NK-92 (cell line): ENCODE data around the gene SSTR3.

ENCODE experiments used
- DNase-seq: peaks from one replicate; lab custom pipeline; 2025; ENCODE audit not compliant: unreplicated experiment; lab: John Stamatoyannopoulos, UW

The SSTR3 gene

DNA sequence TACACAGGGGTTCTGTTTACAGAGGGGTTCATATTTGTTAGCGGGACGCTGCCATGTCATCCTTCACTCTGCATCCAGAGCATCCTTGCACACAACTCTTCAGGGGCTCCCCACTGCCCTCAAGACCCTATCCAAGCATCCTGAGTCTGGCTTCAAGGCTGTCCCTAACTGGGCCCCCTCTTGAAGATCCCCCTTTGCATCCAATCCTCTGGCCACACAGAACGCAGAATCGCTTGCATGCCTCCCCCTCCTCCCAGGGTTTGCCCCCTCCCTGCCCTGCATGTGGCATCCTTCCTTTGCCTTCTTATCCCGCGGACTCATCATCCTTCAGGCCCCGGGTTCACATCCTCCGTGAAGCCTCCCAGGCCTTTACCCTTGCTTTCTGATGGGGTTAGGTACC, 42.9 kb downstream of the SSTR3 start:
- DNase-seq = no peak

DNA sequence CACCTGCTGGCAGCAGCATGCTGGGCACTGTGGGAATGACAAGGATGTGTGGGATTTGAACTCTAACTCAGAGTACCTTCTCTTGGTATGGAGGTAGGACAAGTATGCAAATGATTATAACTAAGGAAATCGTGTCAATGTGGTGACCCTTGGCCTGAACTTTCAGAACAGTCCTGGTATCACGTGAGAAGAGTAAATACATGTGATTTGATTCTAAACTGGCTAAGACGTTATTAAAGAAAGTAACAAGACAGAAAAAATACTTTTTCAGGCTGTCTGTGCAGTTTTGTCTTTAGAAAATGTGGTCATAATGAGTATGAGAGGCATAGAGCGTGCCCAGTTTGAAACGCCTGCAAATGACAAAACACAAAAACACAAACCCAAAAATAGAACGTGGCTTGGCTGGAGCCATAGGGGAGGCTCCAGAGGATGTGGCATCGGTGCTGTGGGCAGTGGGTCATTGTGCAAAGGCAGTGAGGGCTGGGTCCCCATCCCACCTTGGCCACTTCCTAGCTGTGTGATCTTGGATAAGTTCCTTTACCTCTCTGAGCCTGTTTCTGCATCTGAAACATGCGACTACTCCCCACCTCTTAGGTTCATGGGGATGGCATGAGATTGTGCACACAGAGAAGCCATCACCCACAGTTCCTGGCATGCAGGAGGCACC, 44.2 kb downstream of the SSTR3 start:
- DNase-seq = no peak

DNA sequence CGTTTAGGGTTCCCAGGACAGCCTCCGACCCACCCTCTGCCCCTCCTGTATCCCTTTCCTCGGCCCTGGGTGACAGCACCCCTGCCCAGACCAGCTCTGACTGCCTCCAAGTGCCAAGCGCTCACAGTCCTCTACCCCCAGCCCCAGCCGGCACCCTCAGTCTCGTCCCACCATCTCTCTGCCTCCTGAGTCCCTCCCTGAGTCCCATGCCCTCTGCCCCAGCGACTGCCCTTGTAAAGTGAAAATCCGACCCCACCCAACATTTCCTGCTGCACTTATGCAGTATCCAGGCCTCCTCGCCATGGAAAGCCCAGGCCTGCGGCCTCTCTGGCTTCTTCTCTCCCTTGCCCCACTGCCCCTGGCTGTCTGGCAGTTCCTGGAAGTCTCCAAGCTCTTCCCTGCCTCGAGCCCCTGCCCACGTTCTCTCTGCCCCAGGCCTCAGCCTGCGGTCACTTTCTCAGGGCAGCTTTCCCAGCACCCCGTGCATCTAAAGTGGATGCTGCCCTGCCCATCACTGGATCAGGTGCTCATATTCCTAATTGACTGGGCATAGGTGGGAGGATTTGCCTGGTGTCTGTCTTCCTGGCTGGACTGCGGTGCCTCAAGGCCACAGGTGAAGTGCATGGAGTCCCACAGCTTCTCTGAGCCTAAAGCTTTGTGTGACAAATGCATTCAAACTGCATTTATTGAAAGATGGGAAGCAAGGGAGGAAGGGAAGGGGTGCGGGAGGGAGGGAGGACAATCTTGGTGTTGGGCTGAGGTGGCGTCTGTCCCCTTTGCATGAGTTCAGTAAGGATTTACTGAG, 44.9 kb downstream of the SSTR3 start:
- no peak for DNase-seq

DNA sequence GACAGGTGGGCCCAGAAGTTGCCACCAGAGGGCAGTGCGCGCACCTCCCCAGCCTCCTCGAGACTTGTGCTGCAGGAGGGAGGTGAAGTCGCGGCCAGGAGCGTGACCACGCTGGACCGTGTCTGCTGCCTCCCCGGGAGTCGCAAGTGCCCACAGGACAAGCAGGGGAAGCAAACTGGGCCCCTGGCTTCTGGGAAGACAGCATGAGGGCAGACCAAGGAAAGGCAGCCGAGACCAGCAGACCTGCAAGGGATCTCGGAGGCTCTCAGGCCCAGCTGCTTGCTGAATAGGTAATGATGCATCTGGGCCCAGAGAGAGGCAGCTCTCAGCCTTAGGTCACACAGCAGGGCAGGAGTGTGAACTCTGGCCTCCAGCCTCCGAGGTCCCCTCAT, 45.6 kb downstream of the SSTR3 start:
- DNase-seq = no peak

DNA sequence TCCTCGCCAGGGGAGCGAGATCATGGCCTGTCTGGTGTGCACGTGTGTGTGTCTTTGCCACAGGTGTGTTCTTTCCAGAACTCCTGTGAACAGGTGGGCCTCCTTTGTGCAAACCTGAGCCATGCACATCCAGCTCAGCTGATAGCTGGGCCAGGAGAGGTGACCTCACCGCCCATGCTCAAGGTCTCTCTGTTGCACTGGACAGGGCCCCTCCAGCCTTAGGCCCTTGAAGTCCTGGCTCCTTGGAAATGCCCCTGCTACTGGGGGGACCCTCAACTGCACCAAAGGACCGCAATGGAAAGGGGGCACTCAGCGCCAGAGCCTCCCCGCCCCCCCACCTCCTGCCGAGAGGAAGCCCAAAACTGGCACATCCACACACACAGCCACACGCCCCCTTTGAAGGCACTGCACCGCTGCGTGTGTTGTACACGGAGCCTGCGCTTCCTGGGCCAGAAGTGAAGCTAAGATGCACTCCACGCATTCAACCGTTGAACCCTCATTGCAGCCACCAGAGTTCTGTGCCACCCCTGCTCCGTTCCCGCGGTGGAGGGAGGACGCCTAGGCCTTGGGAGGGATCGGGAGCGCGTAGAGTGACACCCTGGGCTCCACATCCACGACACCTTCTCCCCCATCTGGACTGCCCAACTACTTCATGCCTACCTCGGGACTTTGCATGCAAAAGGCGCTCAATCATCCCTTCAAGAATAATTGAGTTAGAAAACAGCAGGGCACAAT, 46.2 kb downstream of the SSTR3 start:
- DNase-seq = no peak

DNA sequence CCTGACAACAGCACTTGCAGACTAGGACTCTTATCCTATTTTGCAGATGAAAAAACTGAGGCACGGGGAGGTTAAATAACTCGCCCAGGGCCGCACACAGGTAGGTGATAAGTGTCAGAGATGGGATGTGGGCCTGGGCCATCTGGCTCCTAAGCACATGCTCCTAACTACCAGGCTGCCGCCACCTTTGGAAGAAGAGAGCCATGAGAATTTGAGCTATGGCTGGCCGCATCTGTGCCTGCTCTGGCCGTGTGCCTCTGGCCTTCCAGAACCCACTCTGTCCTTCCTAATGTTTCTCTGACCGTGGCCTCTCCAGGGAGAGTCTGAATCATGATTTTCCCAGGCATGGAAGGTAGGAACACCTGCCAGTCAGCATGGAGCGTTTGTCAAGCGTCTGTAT, 47.2 kb downstream of the SSTR3 start:
- DNase-seq = no peak

DNA sequence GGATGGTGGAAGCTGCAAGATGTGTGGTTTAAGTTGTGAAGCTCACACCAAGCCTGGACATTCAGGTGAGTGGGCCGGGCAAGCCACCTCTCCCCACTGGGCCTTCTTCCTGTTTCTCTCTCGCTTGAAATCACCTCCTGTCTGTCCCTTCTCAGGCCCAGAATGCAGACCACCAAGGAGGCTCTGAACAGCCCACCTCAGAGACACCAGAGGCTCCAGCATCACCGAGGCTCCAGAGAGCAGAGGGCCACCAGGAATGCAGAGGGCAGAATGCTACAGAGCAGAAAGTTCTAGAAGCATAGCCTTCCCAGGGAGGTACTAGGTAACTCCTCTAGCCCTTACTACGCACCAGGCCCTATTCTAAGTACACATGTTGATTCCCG, 47.8 kb downstream of the SSTR3 start:
- no peak for DNase-seq

DNA sequence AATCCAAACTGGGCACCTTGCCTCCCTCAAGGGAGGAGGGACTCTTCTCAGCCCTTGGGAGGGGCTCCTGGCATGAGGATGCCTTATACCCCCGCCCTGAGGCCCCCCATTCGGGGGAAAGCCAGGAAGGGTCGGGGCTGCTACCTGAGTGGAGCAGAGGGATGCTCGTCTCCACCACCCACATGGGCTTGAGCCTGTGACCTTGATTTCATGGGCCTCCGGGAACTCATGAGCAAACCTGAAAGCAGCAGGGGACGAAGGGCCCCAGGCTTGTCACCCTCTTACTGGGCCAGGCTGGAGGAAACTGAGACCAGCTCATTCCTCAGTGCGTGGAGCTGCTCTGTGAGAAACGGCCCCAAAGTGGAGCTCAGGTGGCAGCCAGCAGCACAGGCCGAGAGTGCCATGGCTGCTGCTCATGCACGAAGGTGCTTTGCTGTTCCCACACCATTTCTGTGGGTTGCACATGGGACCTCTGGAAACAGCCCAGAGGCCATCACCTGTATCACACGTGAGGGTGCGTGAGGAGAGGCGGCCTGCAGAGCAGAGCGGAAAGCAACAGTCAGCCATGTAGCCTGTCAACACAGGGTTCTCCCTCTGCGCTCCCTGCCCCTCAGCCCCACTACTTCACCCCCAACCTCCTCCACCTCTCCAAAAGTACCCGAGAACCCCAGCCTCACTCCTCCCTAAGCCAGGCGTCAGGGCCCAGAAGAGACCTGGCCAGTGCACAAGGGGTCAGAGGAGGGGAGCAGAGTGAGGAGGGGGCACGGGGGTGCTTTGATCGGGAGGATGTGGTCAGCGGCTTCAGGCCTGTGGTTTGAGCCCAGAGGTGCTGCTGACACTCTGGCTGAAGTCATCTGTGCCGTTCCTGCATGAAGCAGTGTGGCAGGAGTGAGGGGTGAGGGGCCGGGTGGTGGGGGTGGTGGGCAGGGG, 48.4 kb downstream of the SSTR3 start:
- DNase-seq = no peak

DNA sequence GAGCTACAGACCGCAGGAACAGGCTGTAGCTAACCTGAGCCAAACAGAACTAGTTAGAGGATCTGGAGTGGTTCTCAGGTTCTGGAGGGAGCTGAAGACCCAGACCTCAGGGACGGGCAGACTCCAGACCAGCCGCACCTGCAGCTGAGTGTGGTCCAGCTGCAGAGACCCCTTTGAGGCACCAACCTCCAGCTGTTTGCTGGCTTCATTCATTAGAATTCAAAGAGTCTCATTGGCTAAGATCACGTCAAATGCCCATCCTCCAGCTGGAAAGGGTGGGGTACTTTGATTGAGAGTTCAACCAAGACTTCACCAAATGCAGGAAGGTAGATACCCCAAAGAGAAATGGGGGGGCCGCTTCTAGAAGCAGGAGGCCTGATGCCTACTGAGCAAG, 49.2 kb downstream of the SSTR3 start:
- DNase-seq = no peak

DNA sequence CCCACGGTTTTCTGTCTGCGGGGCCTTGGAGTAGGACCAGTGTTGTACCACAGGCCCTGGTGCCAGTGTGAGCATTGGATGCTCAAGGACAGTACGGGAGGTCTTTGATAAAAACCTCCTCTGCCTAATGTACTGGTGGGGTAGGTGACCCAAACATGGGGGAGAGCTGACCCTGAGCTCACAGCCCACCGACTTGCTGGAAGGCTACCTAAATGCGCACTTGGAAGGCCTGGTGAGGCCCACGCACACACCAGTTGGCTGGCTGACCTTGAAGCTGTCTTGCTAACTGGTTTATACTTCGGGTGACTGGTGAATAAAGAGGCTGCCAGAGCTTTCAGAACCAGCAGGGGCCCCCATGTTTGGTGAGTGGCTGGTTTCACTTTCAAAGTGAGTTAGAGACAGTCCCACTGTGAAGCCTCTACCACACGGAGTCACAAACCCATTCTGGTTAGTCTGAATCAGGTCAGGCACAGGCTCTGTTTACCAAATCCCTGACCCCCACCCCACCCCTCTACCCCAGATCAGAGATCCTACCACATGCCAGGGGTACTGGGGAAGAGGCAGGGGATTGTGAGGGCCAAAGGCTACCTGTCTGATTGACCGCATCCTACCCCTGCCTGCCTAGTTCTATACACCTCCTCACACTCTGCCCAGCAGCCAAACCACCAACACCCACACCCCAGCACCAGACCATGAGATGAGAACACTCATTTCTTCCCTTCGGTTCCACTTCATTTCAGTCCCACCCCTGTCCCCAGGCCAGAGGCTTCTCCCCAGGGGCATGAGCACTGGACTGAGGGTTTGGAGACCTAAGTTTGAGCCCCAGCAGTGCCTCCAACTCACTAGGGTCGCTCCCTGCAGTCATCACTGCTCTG, 49.8 kb downstream of the SSTR3 start:
- no peak for DNase-seq

DNA sequence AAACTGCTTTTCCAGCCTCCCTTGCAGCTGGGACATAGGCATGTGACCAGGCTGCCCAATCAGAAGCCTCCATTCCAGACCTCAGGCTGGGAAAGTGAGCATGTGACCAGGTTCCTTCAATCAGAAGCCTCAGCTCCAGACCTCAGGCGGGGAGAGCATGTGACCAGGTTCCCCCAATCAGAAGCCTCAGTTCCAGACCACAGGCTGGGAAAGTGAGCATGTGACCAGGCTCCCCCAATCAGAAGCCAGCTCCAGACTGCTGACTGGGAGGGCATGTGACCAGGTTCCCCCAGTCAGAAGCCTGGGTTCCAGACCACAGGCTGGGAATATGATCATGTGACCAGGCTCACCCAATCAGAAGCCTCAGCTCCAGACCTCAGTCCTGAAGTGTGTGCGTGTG, 50.8 kb downstream of the SSTR3 start:
- no peak for DNase-seq

DNA sequence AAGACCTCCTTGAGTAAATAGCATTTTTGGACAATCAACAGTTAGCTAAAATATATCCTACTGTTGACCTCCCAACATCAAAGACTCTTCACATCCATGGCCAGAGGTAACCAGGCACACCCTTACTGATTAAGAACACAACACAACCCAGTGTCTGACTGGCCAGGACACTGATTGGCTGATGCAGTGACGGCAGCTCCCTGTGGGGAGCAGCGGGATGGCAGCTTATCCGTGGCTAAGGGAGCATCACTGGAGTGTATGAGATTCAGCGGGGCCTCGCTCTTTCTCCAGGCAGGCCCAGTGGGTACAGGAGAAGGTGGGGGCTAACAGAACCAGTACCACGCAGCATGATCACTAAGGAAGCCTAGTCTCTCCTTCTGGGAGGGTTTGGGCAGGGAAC, 52.2 kb downstream of the SSTR3 start:
- DNase-seq = no peak

DNA sequence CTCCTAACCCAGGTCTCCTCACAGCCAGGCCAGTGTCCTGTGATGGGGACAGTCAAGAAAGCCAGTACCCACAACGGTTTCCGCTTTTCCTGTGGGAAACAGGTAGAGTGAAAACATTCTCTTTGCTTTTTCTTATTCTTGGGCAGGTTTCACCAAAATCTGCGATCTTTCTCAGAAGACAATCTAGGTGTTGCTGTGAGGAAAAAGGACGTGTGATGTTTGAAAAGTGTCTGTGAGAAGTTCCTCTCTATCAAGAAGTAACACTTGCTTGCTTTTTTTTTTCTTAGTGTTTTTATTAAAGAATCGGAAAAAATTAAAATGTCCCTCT, 53.4 kb downstream of the SSTR3 start:
- DNase-seq = no peak

DNA sequence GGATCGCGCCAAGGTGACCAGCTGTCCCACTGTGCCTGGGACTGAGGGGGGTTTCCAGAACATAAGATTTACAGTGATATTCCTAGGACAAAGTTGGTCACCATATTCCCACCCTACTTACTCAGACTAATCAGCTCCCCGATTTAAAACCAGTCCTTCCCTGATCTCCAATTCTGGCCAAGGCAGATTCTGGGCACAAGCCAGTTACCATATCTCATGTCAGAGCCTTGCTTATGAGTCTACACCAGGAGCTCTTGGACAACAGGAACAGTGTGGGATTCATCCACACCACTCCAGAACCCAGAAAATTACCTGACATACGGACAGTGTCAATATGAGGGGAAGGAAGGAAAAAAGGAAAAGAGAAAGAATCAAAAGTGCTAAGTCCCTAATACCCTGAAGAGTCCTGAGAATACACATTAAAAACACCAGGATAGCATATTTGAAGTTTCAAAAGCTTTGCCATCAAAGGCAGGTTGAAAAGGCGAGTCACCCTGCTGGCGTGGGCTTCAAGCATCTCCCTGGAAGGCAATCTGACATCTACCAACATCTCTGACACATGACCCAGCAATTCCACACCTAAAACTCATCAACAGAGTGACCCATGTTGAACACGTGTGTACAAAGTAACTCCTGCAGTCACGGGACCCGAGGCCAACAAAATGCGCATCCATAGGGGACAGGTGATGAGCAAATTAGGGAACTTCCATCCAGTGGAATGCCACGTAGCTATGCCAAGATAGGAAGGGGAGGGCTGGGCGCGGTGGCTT, 54.6 kb downstream of the SSTR3 start:
- DNase-seq = no peak

DNA sequence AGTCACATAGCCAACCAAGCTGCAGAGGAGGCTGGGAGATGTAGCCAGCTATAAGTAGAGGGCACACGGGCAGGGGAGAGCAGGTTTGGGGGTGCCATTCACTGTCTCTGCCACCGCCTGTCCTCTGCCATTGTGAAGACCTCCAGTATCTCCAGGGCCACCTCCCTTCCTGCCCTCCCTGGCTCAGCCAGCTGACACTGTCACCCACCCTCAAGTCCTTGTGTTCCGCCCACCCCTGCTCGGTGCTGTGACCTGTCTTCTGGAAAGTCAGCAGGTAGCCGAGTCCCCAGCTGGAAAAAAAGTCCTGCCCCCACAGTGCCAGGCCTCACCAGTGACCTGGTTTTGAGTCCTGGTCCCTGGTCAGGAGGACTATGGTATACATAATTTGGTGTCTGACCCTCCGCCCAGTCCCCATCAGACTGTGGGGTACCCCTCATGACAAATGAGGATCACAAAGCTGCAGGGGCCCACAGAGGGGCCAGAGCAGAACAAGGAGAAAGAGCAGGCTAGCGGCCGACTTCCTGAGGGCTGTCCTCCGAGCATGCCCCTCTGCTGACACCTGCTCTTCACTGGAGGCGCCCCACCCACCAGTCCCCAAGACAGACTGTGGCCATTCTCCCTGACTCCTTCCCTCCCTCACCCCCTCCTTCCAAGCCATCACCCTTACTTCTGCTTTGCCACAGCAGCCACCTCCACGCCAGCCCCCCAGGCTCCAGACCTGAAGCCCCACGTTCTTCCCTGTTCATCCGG, 55.4 kb downstream of the SSTR3 start:
- DNase-seq = no peak

DNA sequence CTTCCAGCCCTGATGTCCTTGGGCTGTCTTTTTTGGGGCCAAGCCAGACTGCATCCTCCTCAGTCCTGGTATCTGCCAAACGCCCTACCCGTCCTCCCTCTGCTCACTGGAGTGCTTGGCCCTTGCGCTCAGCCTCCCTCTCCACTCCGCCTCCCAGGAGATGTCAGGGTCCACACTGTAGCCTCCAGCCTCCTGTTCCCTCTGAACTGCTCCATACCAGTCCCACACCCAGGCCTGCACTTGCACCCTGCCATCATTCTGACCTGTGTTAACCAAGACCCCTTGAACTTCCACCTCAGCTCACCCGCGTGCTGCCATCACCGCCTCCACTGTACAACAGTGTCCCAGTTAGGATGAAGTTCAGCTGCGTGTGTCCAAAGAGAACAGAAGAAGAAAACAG, 56.3 kb downstream of the SSTR3 start:
- no peak for DNase-seq

DNA sequence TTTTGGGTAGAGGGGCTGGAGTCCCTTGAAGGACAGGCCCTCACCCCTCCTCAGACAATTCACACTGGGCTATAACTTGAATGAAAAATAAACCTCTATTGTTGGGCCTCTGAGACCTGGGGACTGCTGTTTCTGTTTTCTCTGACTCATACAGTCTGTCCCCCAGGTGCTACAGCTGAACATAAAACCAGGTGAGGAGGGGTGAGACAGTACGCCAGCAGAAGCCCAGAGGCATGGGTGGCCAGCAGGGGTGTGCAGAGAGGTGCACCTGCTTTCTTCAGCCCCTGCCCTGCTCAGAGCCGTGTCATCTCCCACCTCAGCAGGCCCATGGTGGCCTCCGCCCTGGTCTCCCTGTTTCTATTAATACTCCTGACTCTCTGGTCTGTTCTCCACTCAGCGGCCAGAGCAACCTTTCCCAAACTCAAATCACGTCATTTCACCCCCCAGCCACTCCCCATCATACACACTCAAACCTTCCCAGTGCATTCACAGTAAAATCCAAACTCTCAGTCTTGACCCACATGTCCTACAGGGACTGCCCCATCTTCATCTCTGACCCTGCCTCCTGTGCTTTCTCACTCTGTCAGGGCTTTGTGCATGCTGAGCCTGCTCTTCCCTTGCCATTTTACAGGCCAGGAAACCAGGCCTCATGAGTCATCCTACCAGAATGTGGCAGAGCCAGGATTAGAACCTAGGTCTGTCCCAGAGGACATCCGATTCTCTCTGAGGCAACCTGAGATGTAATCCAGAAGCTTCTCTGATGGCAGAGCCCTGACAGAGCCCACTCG, 57.2 kb downstream of the SSTR3 start:
- DNase-seq = no peak
